Measurements from ENCODE around the gene OCRL. TPM values are rescaled to one million over a fixed set of nuclear protein-coding genes. Genes with fewer than 3 reads are reported as not detected.

Gene OCRL
- total RNA-seq, 1 experiment from 2014 or later, result 19.4 TPM

- no peak overlapping the region for H2AFZ ChIP-seq (ENCODE audit: low read length)
- CTCF ChIA-PET, result no interaction called here
- DNase-seq, result no peak
- no peaks in the 10 kb centered on the region for H3F3A ChIP-seq (ENCODE audit: low read length, unreplicated experiment)
- BruUV-seq (replicated peaks), result no TSS peak
- H3K36me3 ChIP-seq (ENCODE audit: low read depth, low read length), result no peaks in the 10 kb centered on the region
- no peaks in the 10 kb centered on the region for H3K9me3 ChIP-seq (ENCODE audit: low read length)
- no peak overlapping the region for H3K9ac ChIP-seq (ENCODE audit: low read length)
- POLR2A ChIA-PET (ENCODE audit: unreplicated experiment), result no interaction called here
- intact Hi-C loops (cut with micrococcal nuclease), result no loop called here
- no peaks in the 10 kb centered on the region for H3K9me2 ChIP-seq (replicated peaks; ENCODE audit: low read length)
- no peak for TF ChIP-seq EZH2phosphoT487 (IDR thresholded peaks at IDR 0.05; ENCODE audit: borderline replicate concordance, low read length)
- no peak for TF ChIP-seq CTCF (conservative IDR thresholded peaks at IDR 0.05; ENCODE audit: low read depth, low read length)
- TF ChIP-seq EZH2 (IDR thresholded peaks at IDR 0.05; ENCODE audit: low read length, unreplicated experiment), result no peak
- H3K27me3 ChIP-seq (ENCODE audit: low read length), result no peaks in the 10 kb centered on the region
- no peaks in the 10 kb centered on the region for H4K20me1 ChIP-seq (ENCODE audit: low read length)
- no peaks in the 10 kb centered on the region for H3K79me2 ChIP-seq (ENCODE audit: low read length)
- H3K4me2 ChIP-seq (ENCODE audit: low read length), result no peak overlapping the region
- no peak overlapping the region for H3K4me3 ChIP-seq (ENCODE audit: low read length)
- no peaks in the 10 kb centered on the region for H3K4me1 ChIP-seq (ENCODE audit: insufficient read depth, low read length)
- ATAC-seq, result no peak
- H3K27ac ChIP-seq (ENCODE audit: low read length), result no peak overlapping the region
Measured at GRCh38 chrX:129622757-129623301, 82.8 kb downstream of the OCRL start.

GRCh38 chrX:129626026-129626425 is 86.0 kb downstream of the OCRL start:
- TF ChIP-seq EZH2 (IDR thresholded peaks at IDR 0.05; ENCODE audit: low read length, unreplicated experiment), result no peak
- TF ChIP-seq EZH2phosphoT487 (IDR thresholded peaks at IDR 0.05; ENCODE audit: borderline replicate concordance, low read length), result no peak
- no peak for TF ChIP-seq CTCF (conservative IDR thresholded peaks at IDR 0.05; ENCODE audit: low read depth, low read length)
- BruUV-seq (replicated peaks), result no TSS peak
- H3K27ac ChIP-seq (ENCODE audit: low read length), result no peak overlapping the region
- no peaks in the 10 kb centered on the region for H4K20me1 ChIP-seq (ENCODE audit: low read length)
- H3K4me1 ChIP-seq (ENCODE audit: insufficient read depth, low read length), result no peaks in the 10 kb centered on the region
- no peak overlapping the region for H3K4me3 ChIP-seq (ENCODE audit: low read length)
- ATAC-seq (no peak), DNase-seq (peak; percentile 29)
- POLR2A ChIA-PET (ENCODE audit: unreplicated experiment), result no interaction called here
- CTCF ChIA-PET, result no interaction called here
- no peak overlapping the region for H3K4me2 ChIP-seq (ENCODE audit: low read length)
- H3K9me2 ChIP-seq (replicated peaks; ENCODE audit: low read length), result no peaks in the 10 kb centered on the region
- H3K9ac ChIP-seq (ENCODE audit: low read length), result no peak overlapping the region
- intact Hi-C loops (cut with micrococcal nuclease), result no loop called here
- H3K9me3 ChIP-seq (ENCODE audit: low read length), result no peaks in the 10 kb centered on the region
- H3K27me3 ChIP-seq (ENCODE audit: low read length), result no peaks in the 10 kb centered on the region
- H3K79me2 ChIP-seq (ENCODE audit: low read length), result no peaks in the 10 kb centered on the region
- H2AFZ ChIP-seq (ENCODE audit: low read length), result no peak overlapping the region
- H3F3A ChIP-seq (ENCODE audit: low read length, unreplicated experiment), result no peaks in the 10 kb centered on the region
- H3K36me3 ChIP-seq (ENCODE audit: low read depth, low read length), result no peaks in the 10 kb centered on the region

GRCh38 chrX:129629837-129630236 is 89.8 kb downstream of the OCRL start:
- ChIA-PET POLR2A (ENCODE audit: unreplicated experiment) (no interaction called here), CTCF (no interaction called here)
- Histone ChIP-seq H2AFZ (ENCODE audit: low read length) (no peak overlapping the region), H4K20me1 (ENCODE audit: low read length) (no peaks in the 10 kb centered on the region), H3K4me2 (ENCODE audit: low read length) (no peak overlapping the region), H3K27ac (ENCODE audit: low read length) (no peak overlapping the region), H3K4me3 (ENCODE audit: low read length) (no peak overlapping the region), H3K36me3 (ENCODE audit: low read depth, low read length) (no peaks in the 10 kb centered on the region), H3F3A (ENCODE audit: low read length, unreplicated experiment) (no peaks in the 10 kb centered on the region), H3K9me2 (replicated peaks; ENCODE audit: low read length) (no peaks in the 10 kb centered on the region), H3K9me3 (ENCODE audit: low read length) (no peaks in the 10 kb centered on the region), H3K79me2 (ENCODE audit: low read length) (no peaks in the 10 kb centered on the region), H3K9ac (ENCODE audit: low read length) (no peak overlapping the region), H3K4me1 (ENCODE audit: insufficient read depth, low read length) (no peaks in the 10 kb centered on the region), H3K27me3 (ENCODE audit: low read length) (no peaks in the 10 kb centered on the region)
- BruUV-seq (replicated peaks), result no TSS peak
- DNase-seq (no peak), ATAC-seq (no peak)
- no peak for TF ChIP-seq EZH2 (IDR thresholded peaks at IDR 0.05; ENCODE audit: low read length, unreplicated experiment)
- no peak for TF ChIP-seq CTCF (conservative IDR thresholded peaks at IDR 0.05; ENCODE audit: low read depth, low read length)
- no peak for TF ChIP-seq EZH2phosphoT487 (IDR thresholded peaks at IDR 0.05; ENCODE audit: borderline replicate concordance, low read length)
- intact Hi-C loops (cut with micrococcal nuclease), result loop anchor here (10.0 kb wide), 1 partner anchor 195 kb away; no protein-coding TSS in a partner anchor
